Osteocyte (in vitro differentiated cells): Measurements from ENCODE around the gene SOX9. TPM values are rescaled to one million over a fixed set of nuclear protein-coding genes. Genes with fewer than 3 reads are reported as not detected.

Experiments used
- DNase-seq: peaks from one replicate; pipeline ENCODE4 v3.0.0; 2021; ENCODE audit warnings: mixed read lengths; ENCODE audit not compliant: unreplicated experiment; ENCODE audit errors: extremely low spot score
- H3K27ac Mint-ChIP-seq: one replicate; pipeline ENCODE4 v1.8.0; 2021; ENCODE audit warnings: mild to moderate bottlenecking, mixed read lengths; ENCODE audit not compliant: unreplicated experiment
- H3K27me3 Mint-ChIP-seq: one replicate; pipeline ENCODE4 v1.8.0; 2021; ENCODE audit warnings: mixed read lengths; ENCODE audit not compliant: unreplicated experiment
- H3K36me3 Mint-ChIP-seq: one replicate; pipeline ENCODE4 v1.8.0; 2021; ENCODE audit warnings: mixed read lengths; ENCODE audit not compliant: unreplicated experiment
- H3K4me1 Mint-ChIP-seq: one replicate; pipeline ENCODE4 v1.8.0; 2021; ENCODE audit warnings: mixed read lengths; ENCODE audit not compliant: unreplicated experiment
- H3K4me3 Mint-ChIP-seq: one replicate; pipeline ENCODE4 v1.8.0; 2021; ENCODE audit warnings: mild to moderate bottlenecking, moderate library complexity, mixed read lengths; ENCODE audit not compliant: unreplicated experiment
- H3K9me3 Mint-ChIP-seq: one replicate; pipeline ENCODE4 v1.8.0; 2021; ENCODE audit warnings: mixed read lengths; ENCODE audit not compliant: unreplicated experiment
- CTCF ChIP-seq: fragments of 200-600 bp; sonication (generic); IDR thresholded peaks from 2 replicates; pipeline ENCODE4 v1.5.0; 2021; ENCODE audit warnings: antibody characterized with exemption, mild to moderate bottlenecking, moderate library complexity
- total RNA-seq: library from RNA; stranded (reverse); gene quantifications from 2 replicates; pipeline ENCODE4 v1.2.1, GENCODE V29; 2021

SOX9 gene
- total RNA-seq, 1 donor from 2014 or later = 1.9 TPM

- no peak for TF ChIP-seq CTCF
- Mint-ChIP-seq H3K4me3 (no peak overlapping the region), H3K27ac (no peak overlapping the region), H3K9me3 (no peaks in the 10 kb centered on the region), H3K4me1 (peaks cover 19% of the 10 kb centered on the region), H3K27me3 (peaks cover 8% of the 10 kb centered on the region), H3K36me3 (no peaks in the 10 kb centered on the region)
- no peak for DNase-seq
Observed at GRCh38 chr17:72126575-72127486, 6.0 kb downstream of the SOX9 start.

GRCh38 chr17:72128039-72128438 is 7.2 kb downstream of the SOX9 start:
- no peak overlapping the region for H3K4me3 Mint-ChIP-seq
- no peak for TF ChIP-seq CTCF
- no peak overlapping the region for H3K27ac Mint-ChIP-seq
- no peaks in the 10 kb centered on the region for H3K9me3 Mint-ChIP-seq
- DNase-seq = no peak
- H3K4me1 Mint-ChIP-seq = peaks cover 11% of the 10 kb centered on the region
- no peaks in the 10 kb centered on the region for H3K36me3 Mint-ChIP-seq
- peaks cover 8% of the 10 kb centered on the region for H3K27me3 Mint-ChIP-seq

GRCh38 chr17:72134608-72135394 is 14.0 kb downstream of the SOX9 start:
- DNase-seq = no peak
- Mint-ChIP-seq H3K27me3 (no peaks in the 10 kb centered on the region), H3K9me3 (no peaks in the 10 kb centered on the region), H3K4me3 (no peak overlapping the region), H3K27ac (no peak overlapping the region), H3K36me3 (no peaks in the 10 kb centered on the region), H3K4me1 (peaks cover 24% of the 10 kb centered on the region)
- TF ChIP-seq CTCF = no peak

GRCh38 chr17:72135546-72136325 is 14.9 kb downstream of the SOX9 start:
- H3K4me1 Mint-ChIP-seq = peaks cover 24% of the 10 kb centered on the region
- DNase-seq = no peak
- no peaks in the 10 kb centered on the region for H3K36me3 Mint-ChIP-seq
- no peak overlapping the region for H3K27ac Mint-ChIP-seq
- TF ChIP-seq CTCF = no peak
- no peaks in the 10 kb centered on the region for H3K9me3 Mint-ChIP-seq
- H3K4me3 Mint-ChIP-seq = no peak overlapping the region
- peaks cover 5% of the 10 kb centered on the region for H3K27me3 Mint-ChIP-seq
